ENCODE results near the gene SLC39A12.

- TF ChIP-seq ZC3H10 (CRISPR knock-in tag; IDR thresholded peaks at IDR 0.05) = no peak
- TF ChIP-seq CSDC2 (CRISPR knock-in tag; IDR thresholded peaks at IDR 0.05) = no peak
- no peak for TF ChIP-seq CSRNP3 (CRISPR knock-in tag; IDR thresholded peaks at IDR 0.05)
- no peak for TF ChIP-seq ISL1 (CRISPR knock-in tag; IDR thresholded peaks at IDR 0.05)
- no peak for TF ChIP-seq ZFP30 (CRISPR knock-in tag; IDR thresholded peaks at IDR 0.05)
Measured at GRCh38 chr10:17918187-17918903, 33.4 kb upstream of the SLC39A12 start.
